Left cardiac atrium (tissue), 4 donors: ENCODE results near the gene FAM83B. TPM values are rescaled to one million over a fixed set of nuclear protein-coding genes. Genes with fewer than 3 reads are reported as not detected.
A peak's percentile ranks its signal among the peaks of the same experiment; 100 is the strongest.

ENCODE experiments used
- ATAC-seq, 2 donors: fragments of 200-7000 bp; cut with Tn5 transposase; one replicate each; pipeline ENCODE4 v1.9.1; 2020; ENCODE audit warnings: mild to moderate bottlenecking in 2 of 2, moderate library complexity in 2 of 2
- DNase-seq: peaks from one replicate; pipeline ENCODE4 v3.0.0-alpha.2; 2020
- intact Hi-C, 2 donors: fragments of 100-400 bp; cut with DNase I; formaldehyde crosslinking; loops; one replicate each; pipeline versions ENCODE4 v1.14.1 to v1.15.1; 2022 to 2023
- total RNA-seq, 2 donors: library from RNA; stranded (reverse); fragmentation: NEBNext Ultra II Directional; extraction: Animal tissue kit (Norgen Biotek cat#: 25700); gene quantifications; one replicate each; pipeline ENCODE4 v1.2.1, GENCODE V29; 2021
- donor health status: DM: no; HTN: yes; CAD: no.
- donor health status: DM: no; HTN: yes; CAD: no; lungs with severe emphysema.
- donor health status: DM: yes; HTN: yes; CAD: no.
- donor health status: Dilated cardiomyopathy.

FAM83B gene
- total RNA-seq, 2 donors from 2014 or later, result 6.4 to 7.4 TPM

DNA sequence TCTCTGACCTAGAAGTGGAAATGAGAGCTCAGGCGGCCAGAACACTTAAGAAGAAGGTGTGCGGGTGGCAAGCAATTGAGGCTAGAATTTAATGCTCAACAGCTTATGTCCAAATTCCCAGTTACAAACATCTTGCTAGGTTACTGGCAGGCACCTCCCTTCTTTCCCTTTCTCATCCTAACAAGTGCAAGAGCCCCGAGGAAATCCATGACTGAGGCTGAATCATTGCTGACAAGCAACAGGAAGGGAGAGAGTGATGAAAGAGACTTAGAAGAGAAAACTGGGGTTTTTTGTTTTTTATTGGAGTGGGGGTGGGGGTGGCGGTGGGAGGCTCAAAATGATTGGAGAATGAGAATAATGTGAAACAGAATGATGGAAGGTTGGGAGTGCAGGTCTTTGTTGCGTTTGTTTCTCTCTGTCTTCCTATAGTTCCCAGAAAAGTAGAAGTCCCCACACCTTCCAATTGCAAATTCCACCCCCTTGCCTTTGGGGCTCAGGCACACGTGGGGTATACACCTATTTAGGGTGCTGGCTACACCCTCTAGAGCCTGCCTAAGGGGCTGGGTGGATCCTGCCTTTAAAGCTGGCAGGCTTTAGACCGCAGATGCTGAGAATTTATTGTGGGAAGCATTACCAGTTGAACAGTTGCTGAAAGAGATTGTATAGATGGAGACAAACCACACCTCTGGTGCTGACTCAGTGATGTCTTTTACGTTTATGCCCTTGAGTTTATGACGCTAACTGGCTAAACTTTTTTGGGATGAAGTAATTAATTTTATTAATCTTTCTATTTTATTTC is 1.4 kb downstream of the FAM83B start:
- DNase-seq (no peak), ATAC-seq (peak in 1 of 2 donors; percentile 53)
- intact Hi-C loops, result loop anchor here in 1 of 2 donors (10.0 kb wide), 1 partner anchor 133 kb away; no protein-coding TSS in a partner anchor

DNA sequence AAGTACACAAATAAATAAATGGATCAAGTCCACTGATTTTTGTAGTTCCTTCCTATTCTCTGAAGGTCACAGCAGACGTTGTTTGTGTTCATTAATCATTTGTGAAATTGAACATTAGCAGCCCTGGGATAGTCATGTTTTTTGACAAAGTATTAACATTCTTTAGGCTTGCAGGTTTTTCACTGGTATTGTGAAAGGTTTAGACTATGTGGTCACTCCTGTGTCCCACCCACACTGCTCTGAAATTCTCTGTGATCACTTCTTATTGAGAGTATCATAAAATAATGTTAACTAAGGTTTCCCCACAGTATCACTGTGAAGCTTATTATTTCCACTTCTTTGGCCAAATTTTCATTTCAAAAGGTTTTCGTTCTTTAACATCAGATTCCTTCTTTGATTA is 3.5 kb downstream of the FAM83B start:
- ATAC-seq (no peak), DNase-seq (no peak)
- intact Hi-C loops, result no loop called here

DNA sequence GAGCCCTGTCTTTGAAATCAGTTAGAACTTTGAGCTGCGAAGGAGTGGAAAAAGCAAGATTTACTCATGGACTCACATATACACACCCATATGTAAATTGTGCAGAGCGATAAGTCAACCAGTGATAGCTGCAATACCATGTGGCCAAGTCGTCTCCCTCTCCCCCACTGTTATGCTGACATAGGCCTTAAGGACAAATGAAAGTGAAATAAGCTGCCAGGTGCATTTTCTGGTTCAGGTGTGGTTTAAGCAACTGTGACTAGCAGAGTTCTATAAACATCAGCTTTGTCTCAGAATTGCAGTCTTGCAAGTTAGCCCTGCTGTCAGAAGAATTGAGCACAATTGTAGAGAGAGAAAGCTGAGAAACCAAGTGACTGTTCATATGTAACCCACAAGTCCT is 9.6 kb downstream of the FAM83B start:
- intact Hi-C loops, result no loop called here
- ATAC-seq, result no peak

DNA sequence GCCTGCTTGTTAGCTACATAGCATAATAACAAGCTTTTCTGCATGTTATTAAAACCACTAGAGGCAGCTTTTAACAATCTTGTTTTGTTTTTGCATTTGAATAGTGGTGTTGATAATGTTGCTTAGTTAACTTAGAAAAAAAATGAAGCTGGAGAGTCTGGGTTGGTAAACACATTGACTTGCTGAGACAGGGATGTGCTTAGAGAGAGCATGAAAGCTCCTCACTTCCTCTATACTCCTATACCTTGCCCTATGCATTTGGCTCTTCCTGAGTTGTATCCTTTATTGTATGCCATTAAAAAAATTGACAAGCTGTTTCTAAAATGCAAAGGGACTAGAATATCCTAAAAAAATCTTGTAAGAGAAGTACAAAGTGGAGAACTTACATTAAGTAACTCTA is 13.6 kb downstream of the FAM83B start:
- no peak for ATAC-seq
- no peak for DNase-seq
- intact Hi-C loops, result no loop called here

More for the DNA sequence above, 9.6 kb downstream of the FAM83B start:
- DNase-seq, result no peak

DNA sequence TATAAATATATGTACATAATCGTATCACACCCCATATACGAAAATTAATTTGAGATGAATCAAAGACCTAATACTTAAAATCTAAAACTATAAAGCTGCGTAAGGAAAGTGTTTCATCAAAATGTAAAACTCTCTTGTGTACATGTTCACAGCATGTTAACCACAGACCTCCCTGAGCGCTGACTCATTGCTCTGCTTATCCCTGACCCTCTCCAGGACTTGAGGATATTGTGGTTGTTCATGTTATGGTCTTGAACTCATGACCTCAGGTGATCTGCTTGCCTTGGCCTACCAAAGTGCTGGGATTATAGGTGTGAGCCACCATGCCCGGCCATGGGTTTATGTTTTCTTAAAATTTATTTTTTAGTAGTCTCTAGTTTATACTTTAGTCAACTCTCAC is 14.2 kb downstream of the FAM83B start:
- intact Hi-C loops, result no loop called here
- DNase-seq (no peak), ATAC-seq (no peak)

DNA sequence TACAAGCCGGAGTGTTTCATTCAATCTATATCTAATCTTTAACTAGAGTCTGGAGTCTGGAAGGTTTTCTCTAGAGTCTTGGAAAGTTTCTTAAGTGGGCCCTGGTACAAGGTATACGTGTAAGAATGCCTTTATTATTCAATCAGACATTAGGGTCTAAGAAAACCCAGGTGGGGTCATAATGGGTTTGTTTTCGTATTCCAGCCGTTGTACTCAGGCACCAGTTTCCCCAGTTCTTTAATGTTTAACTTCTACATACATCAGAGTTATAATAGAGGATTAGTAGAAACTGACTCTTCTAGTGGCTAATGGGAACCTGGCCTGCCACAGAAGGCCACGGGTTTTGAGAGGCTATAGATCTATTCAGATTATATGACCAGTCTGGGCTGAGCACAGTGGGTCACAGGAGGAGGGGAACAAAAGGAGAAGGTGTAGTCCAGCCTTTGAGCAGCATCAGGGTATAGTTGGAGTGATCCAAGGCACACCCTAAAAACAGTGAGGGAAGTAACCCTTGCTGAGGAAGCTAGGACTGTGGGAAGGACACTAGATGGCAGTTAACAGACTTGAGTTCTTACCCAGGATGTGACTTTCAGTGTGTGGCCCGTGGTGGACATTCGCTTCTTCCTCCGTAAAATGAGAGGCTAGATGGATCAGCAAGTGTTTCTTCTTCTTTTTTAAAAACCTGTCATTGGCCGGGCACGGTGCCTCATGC is 15.5 kb downstream of the FAM83B start:
- no peak for DNase-seq
- intact Hi-C loops, result no loop called here
- no peak for ATAC-seq

DNA sequence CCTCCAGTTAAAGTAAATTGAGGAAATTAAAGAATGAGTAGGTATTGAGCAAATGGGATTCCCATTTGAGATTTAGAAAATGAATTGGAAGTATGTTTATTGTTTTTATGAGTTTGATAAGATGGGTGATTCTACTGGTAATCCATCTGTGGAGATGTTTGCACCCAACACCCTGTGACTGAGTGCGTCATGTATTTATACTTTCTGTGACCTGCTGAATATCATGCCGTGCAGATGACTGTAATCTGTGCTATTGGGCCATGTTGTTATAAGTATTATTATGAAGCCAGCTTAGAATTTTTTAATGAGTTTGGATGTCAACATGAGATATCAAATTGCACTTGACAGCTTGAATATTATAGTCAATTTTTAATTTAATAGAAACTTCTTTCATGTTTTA is 17.7 kb downstream of the FAM83B start:
- DNase-seq (no peak), ATAC-seq (no peak)
- intact Hi-C loops, result no loop called here

DNA sequence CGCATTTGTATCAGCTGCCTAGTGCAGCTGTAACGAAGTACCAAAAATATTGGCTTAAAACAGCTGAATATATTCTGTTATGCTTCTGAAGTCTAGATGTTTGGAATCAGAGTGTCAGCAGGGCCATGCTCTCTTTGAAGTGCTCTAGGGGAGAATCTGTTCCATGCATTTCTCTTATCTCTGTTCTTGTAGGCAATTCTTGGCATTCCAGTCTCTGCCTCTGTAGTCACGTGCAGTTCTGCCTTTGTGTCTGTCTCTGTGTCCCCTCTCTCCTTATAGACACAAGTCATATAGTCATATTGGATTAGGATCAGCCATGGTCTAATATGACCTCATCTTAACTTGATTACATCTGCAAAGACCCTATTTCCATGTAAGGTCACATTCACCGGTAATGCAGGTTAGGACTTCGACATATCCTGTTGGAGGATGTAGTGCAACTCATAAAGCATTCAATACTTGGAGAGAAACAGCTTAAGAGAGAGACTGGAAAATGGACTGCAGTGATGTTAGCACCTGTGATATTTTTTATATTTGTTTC is 18.6 kb downstream of the FAM83B start:
- no peak for ATAC-seq
- intact Hi-C loops, result no loop called here

DNA sequence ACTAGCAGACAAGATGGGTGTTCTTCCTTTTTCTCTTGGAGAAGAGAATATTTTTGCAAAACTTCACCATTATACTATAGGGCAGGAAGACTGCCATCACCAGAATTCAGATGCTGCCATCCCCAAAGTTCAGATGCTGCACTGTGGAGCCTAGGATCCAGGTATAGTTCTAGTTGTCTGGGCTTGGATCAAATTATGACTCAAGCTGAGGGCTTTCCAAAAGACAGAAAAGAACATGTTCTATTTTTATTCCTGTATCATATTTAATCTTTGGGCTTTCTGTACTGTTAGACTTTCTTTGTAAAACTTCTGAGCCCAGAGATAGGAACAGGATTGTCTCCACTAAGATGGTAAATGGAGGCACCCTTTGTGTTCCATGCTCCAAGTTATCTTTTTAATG is 22.0 kb downstream of the FAM83B start:
- DNase-seq, result no peak
- intact Hi-C loops, result no loop called here
- no peak for ATAC-seq

More for the DNA sequence above, 18.6 kb downstream of the FAM83B start:
- DNase-seq, result no peak

DNA sequence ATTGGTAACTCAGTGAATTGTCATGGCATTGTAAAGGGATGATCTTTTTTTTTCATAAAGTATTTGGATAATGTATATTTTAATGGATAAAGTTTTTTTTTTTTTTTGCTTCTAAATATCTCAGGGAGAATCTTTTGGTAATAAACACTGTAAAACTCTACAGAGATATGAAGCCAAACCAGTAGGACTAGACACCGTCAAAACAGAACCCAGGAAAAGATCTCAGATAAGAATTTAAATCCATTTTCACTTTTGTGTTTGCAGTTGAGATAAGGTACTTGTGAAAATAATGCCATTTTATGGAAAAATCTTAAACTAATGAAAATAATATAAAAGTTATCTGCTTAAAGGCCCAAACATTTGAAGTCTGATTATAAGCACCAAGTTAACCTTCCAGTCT is 27.0 kb downstream of the FAM83B start:
- no peak for ATAC-seq
- DNase-seq, result no peak
- intact Hi-C loops, result no loop called here

DNA sequence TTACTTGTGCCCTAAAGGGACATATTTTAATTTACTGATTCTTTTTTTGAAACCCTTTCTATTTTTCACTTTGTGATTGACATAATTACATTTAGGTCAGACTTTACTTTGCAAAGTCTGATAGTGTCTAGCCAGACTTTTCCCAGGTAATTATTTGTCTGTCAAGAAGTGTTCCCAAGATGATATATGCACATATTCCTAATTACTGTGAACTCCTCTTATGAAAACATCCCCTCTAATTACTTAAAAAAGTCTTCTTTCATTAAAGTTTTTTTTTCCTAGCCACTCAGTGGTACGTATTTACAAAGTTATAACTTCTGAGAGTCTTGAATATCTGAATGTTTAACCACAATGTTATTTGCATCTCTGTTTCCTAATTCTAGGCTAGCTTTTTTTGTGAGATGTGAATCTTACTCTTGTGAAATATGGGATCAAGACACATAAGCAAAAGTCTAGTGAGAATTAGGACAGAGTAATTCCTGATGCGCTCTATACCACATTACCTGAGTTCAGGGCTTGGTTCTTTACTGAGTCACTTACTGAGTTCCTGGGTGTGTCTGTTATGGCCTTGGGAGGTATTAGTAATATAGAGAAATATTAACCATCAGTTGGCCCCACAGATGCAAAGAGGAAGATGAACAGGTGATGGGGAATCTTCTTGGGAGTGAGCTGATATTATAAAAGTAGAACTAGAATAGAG is 27.9 kb downstream of the FAM83B start:
- no peak for DNase-seq
- intact Hi-C loops, result no loop called here
- ATAC-seq, result no peak

DNA sequence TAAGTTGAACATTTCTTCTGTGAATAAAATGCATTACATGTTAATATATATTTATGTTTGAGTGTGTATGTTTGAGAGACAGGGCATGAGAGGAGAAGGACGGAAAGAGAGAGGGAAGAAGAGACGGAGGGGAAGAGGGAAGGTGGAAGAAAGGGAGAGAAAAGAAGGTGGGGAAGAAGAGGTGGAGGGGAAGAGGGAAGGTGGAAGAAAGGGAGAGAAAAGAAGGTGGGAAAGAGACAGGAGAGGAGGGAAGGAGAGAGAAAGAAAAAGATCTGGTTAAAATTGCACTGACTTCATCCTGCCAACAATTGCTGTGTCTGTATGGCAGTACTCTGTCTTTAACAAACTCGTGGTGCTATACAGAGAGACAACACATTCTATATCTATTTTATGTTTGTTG is 29.0 kb downstream of the FAM83B start:
- intact Hi-C loops, result no loop called here
- ATAC-seq (no peak), DNase-seq (no peak)

DNA sequence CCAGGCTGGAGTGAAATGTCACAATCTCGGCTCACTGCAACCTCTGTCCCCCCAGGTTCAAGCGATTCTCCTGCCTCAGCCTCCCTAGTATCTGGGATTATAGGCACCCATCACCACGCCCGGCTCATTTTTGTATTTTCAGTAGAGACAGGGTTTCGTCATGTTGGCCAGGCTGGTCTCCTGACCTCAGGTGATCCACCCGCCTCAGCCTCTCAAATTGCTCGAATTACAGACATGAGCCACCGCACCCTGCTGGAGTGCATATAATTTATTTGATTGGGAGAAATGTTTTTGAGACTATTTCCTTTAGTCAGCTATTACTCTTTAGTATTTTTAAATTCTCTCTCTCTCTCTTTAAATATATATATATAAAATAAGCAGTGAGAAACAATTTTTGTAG is 29.8 kb downstream of the FAM83B start:
- intact Hi-C loops, result no loop called here
- no peak for ATAC-seq
- no peak for DNase-seq

DNA sequence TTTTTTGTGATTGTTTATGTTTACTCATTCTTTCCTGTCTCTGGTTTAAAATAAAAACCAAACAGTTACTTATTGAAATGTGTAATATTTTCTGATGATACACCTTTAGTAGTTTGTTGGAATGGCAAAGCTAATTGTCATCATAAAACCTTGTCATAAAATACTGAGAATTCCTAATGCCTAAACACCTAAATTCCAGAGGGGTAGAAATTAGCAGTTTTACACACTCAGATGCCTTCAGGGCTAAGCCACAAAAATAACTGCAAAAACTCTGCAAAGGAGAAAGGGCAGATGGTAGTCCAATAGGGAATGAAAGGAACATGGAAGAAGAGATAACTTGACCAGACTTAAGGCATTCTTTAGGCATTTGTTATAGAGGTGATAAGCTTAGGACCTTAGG is 30.3 kb downstream of the FAM83B start:
- intact Hi-C loops, result no loop called here
- DNase-seq (no peak), ATAC-seq (no peak)

DNA sequence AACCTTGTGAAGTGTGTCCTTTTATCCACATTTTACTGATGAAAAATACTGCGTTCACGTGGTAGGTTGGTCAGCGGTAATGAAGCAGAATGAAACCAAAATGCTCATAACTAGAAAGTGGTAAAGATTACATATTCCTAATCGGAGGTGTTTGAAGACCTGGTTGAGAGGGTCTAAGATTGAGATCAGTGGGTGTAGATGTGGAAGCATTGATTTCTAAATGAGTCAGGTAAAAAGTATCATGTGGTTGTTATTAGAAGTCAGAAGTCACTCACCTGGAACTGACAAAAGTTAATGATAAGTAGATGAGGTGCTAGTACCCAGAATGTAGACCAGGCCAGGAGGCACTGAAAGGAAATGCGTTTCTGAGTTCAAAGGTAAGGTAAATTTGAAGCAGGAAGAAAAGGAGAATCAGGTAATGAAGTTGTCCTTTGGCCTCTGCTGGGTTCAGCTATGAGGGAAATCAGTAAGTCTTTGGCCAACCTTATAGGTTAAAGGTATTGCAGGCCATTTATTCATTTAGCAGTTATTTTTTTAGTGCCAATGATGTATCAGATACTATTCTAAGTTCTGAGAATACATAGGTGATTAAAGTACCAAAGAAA is 31.2 kb downstream of the FAM83B start:
- intact Hi-C loops, result no loop called here
- DNase-seq, result no peak
- no peak for ATAC-seq

DNA sequence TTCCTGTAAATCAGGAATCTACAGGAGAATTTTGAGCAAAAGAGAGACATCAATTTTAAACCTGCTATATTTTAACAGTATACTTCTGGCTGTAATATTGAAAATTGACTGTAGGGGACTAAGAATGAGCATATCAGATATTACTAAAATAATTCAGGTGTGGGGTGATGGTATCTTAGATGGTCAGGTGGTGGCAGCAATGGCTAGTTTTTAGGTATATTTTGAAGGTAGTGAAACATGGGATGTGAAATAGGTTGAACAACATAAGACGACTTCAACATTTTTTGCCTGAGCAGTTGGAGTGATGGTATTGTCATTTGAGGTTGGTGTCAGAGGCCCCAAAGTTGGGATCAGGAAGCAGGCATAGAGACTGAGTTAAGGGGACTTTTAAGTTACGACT is 32.1 kb downstream of the FAM83B start:
- intact Hi-C loops, result no loop called here
- no peak for ATAC-seq
- DNase-seq, result no peak

DNA sequence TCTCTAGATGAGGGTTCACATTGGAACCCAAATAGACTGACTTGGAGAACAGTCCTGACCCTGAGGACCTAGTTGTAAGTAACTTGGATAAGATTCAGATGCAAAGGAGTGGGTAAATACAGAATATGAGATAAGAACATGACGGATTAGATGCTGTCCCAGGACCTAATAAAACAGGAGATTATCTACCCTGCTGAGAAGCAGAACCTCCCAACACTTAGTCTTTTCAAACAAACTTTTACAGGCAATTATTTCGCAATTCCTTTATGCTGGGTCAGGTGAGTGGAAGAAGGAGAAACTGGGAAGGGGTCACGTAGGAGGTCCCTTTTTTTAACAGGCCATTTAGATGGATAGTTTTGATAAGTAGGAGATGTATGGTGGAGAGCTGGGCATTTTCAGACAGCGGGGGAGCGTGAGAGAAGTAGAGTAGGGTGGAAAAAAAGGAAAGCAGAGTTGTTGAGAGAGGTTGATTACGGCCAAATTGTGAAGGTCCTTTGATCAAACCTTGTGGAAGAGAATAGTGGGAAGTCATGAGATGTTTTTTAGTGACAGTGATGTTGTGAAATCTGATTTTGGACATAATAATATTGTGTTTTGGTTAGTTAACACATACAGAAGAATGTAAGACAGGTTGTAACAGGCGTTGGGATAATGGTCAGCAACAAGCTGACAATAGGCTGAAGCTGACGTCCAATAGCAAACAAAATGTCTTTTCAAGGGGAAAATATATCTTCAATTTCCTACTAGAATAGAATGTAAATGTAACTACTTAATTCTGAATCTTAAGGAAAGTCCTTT is 32.8 kb downstream of the FAM83B start:
- DNase-seq, result no peak
- intact Hi-C loops, result no loop called here
- no peak for ATAC-seq

DNA sequence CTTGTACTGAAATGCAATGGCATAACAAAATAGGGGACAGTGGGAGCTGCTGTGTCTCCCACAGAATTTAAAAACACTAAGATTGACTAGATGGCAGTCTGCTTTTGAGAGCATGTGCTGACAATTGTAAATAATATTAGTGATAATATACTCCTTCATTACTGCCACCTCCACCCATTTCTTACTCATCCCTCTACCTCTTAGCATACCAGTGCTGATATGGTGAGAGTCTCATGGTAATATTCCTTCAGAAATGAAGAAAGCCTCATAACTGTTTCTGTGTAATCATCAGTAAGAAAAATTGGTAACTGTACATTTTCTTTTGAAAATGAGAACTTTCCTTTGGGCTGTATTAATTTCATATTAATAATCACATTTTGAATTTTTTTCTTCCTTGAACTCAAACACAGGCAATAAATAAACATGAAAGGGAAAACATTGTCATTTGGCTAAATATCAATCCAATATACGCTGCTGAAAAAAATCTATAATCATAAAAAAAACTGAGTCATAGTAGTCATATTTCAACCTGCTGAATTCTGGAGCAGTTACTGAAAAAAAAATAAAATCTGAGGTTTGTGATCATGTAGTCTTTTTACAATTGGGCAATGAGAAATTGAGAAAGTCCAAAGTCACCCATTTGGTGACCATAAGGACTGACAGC is 34.6 kb downstream of the FAM83B start:
- no peak for DNase-seq
- ATAC-seq, result no peak
- intact Hi-C loops, result no loop called here
